ENCODE data around the gene RNASEL. TPM values are rescaled to one million over a fixed set of nuclear protein-coding genes. Genes with fewer than 3 reads are reported as not detected.

The RNASEL gene
- total and polyA plus RNA-seq, 9 of the 15 experiments (the other 6 are each of a cell fraction or from before 2014, with no cell fraction given): 4.3 to 11.1 (median 7.2) TPM

DNA sequence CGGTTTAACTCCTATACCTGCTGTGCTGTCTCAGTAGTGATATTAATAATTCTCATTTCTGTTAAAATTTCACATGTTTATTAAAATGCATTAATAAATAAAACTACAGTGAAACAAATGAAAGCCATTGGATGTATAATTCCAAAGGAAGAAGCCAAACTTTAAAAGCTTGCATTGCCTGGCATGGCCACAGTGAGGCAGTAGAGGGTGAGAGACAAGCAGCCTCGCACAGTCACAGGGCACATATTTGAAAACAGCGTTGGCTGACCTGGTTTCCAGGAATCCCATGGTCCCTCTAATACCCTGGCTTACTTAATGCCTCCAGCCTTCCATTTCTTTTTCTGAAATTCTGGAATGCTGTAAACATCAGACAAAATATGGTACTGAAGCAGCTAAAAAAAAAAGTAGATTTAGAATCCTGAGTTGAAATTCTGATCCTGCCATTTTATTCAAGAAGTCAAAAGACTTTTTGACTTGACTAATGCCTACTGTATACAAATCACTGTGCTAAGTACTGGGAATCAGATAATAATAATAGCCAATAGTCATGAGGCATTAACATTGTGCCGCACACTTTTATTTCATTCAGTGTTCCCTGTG, 6.7 kb upstream of the RNASEL start (continued):
- TF ChIP-seq POLR2G (IDR thresholded peaks at IDR 0.05; ENCODE audit: low read depth, low read length) (no peak), ZNF583 (CRISPR knock-in tag; IDR thresholded peaks at IDR 0.05) (no peak), NFIX (CRISPR knock-in tag; IDR thresholded peaks at IDR 0.05; ENCODE audit: low read depth) (no peak), DIDO1 (tag; IDR thresholded peaks at IDR 0.05; ENCODE audit: low read depth) (no peak), FOXK2 (conservative IDR thresholded peaks at IDR 0.05 in 1 of 2, IDR thresholded peaks at IDR 0.05 in 1 of 2; ENCODE audit: low read depth in 2 of 2) (no peak), EZH2 (IDR thresholded peaks at IDR 0.05; ENCODE audit: borderline replicate concordance, low read depth, low read length) (no peak), ZZZ3 (IDR thresholded peaks at IDR 0.05) (no peak), ZNF561 (CRISPR knock-in tag; conservative IDR thresholded peaks at IDR 0.05) (no peak), CBX3 (IDR thresholded peaks at IDR 0.05; ENCODE audit: borderline replicate concordance in 1 of 2, low read length in 2 of 2) (no peak), ZNF324 (CRISPR knock-in tag; IDR thresholded peaks at IDR 0.05) (no peak), ZNF263 (CRISPR knock-in tag; IDR thresholded peaks at IDR 0.05; ENCODE audit: borderline replicate concordance) (no peak)
- TF ChIP-seq, protein P1, sequence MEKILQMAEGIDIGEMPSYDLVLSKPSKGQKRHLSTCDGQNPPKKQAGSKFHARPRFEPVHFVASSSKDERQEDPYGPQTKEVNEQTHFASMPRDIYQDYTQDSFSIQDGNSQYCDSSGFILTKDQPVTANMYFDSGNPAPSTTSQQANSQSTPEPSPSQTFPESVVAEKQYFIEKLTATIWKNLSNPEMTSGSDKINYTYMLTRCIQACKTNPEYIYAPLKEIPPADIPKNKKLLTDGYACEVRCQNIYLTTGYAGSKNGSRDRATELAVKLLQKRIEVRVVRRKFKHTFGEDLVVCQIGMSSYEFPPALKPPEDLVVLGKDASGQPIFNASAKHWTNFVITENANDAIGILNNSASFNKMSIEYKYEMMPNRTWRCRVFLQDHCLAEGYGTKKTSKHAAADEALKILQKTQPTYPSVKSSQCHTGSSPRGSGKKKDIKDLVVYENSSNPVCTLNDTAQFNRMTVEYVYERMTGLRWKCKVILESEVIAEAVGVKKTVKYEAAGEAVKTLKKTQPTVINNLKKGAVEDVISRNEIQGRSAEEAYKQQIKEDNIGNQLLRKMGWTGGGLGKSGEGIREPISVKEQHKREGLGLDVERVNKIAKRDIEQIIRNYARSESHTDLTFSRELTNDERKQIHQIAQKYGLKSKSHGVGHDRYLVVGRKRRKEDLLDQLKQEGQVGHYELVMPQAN (IDR thresholded peaks at IDR 0.05; ENCODE audit: borderline replicate concordance): no peak
- TF ChIP-seq, protein P2, sequence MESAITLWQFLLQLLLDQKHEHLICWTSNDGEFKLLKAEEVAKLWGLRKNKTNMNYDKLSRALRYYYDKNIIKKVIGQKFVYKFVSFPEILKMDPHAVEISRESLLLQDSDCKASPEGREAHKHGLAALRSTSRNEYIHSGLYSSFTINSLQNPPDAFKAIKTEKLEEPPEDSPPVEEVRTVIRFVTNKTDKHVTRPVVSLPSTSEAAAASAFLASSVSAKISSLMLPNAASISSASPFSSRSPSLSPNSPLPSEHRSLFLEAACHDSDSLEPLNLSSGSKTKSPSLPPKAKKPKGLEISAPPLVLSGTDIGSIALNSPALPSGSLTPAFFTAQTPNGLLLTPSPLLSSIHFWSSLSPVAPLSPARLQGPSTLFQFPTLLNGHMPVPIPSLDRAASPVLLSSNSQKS (CRISPR knock-in tag; IDR thresholded peaks at IDR 0.05): no peak
- TF ChIP-seq, protein P3, sequence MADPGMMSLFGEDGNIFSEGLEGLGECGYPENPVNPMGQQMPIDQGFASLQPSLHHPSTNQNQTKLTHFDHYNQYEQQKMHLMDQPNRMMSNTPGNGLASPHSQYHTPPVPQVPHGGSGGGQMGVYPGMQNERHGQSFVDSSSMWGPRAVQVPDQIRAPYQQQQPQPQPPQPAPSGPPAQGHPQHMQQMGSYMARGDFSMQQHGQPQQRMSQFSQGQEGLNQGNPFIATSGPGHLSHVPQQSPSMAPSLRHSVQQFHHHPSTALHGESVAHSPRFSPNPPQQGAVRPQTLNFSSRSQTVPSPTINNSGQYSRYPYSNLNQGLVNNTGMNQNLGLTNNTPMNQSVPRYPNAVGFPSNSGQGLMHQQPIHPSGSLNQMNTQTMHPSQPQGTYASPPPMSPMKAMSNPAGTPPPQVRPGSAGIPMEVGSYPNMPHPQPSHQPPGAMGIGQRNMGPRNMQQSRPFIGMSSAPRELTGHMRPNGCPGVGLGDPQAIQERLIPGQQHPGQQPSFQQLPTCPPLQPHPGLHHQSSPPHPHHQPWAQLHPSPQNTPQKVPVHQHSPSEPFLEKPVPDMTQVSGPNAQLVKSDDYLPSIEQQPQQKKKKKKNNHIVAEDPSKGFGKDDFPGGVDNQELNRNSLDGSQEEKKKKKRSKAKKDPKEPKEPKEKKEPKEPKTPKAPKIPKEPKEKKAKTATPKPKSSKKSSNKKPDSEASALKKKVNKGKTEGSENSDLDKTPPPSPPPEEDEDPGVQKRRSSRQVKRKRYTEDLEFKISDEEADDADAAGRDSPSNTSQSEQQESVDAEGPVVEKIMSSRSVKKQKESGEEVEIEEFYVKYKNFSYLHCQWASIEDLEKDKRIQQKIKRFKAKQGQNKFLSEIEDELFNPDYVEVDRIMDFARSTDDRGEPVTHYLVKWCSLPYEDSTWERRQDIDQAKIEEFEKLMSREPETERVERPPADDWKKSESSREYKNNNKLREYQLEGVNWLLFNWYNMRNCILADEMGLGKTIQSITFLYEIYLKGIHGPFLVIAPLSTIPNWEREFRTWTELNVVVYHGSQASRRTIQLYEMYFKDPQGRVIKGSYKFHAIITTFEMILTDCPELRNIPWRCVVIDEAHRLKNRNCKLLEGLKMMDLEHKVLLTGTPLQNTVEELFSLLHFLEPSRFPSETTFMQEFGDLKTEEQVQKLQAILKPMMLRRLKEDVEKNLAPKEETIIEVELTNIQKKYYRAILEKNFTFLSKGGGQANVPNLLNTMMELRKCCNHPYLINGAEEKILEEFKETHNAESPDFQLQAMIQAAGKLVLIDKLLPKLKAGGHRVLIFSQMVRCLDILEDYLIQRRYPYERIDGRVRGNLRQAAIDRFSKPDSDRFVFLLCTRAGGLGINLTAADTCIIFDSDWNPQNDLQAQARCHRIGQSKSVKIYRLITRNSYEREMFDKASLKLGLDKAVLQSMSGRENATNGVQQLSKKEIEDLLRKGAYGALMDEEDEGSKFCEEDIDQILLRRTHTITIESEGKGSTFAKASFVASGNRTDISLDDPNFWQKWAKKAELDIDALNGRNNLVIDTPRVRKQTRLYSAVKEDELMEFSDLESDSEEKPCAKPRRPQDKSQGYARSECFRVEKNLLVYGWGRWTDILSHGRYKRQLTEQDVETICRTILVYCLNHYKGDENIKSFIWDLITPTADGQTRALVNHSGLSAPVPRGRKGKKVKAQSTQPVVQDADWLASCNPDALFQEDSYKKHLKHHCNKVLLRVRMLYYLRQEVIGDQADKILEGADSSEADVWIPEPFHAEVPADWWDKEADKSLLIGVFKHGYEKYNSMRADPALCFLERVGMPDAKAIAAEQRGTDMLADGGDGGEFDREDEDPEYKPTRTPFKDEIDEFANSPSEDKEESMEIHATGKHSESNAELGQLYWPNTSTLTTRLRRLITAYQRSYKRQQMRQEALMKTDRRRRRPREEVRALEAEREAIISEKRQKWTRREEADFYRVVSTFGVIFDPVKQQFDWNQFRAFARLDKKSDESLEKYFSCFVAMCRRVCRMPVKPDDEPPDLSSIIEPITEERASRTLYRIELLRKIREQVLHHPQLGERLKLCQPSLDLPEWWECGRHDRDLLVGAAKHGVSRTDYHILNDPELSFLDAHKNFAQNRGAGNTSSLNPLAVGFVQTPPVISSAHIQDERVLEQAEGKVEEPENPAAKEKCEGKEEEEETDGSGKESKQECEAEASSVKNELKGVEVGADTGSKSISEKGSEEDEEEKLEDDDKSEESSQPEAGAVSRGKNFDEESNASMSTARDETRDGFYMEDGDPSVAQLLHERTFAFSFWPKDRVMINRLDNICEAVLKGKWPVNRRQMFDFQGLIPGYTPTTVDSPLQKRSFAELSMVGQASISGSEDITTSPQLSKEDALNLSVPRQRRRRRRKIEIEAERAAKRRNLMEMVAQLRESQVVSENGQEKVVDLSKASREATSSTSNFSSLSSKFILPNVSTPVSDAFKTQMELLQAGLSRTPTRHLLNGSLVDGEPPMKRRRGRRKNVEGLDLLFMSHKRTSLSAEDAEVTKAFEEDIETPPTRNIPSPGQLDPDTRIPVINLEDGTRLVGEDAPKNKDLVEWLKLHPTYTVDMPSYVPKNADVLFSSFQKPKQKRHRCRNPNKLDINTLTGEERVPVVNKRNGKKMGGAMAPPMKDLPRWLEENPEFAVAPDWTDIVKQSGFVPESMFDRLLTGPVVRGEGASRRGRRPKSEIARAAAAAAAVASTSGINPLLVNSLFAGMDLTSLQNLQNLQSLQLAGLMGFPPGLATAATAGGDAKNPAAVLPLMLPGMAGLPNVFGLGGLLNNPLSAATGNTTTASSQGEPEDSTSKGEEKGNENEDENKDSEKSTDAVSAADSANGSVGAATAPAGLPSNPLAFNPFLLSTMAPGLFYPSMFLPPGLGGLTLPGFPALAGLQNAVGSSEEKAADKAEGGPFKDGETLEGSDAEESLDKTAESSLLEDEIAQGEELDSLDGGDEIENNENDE (IDR thresholded peaks at IDR 0.05; ENCODE audit: low read depth, low read length): no peak

Measured in K562 (cell line).